Neutrophil (primary cell): ENCODE measurements around the gene CSTPP1.

Experiments
- H3K27ac ChIP-seq: fragments of 200-600 bp; sonication (generic); 2 replicates; pipeline ENCODE4 v1.5.1; 2016; ENCODE audit warnings: mild to moderate bottlenecking, moderate library complexity
- H3K27me3 ChIP-seq: fragments of 200-600 bp; sonication (generic); 2 replicates; pipeline ENCODE4 v1.6.0; 2016; ENCODE audit warnings: mild to moderate bottlenecking
- H3K36me3 ChIP-seq: fragments of 200-600 bp; sonication (generic); 2 replicates; pipeline ENCODE4 v1.5.1; 2017
- H3K4me1 ChIP-seq, 2 experiments: fragments of 200-600 bp in 1 of 2; sonication (generic) in 1 of 2; 1 replicate in 1 of 2; 2 replicates in 1 of 2; pipeline versions ENCODE4 v1.5.1 to v1.6.1; 2013 to 2016; ENCODE audit warnings: low read depth in 1 of 2, low read length in 1 of 2, mild to moderate bottlenecking in 1 of 2, moderate library complexity in 1 of 2; ENCODE audit not compliant: control insufficient read depth in 1 of 2, insufficient read depth in 1 of 2
- H3K4me3 ChIP-seq, 2 experiments: fragments of 200-600 bp in 1 of 2; sonication (generic) in 1 of 2; 1 replicate in 1 of 2; 2 replicates in 1 of 2; pipeline ENCODE4 v1.5.1; 2013 to 2016; ENCODE audit warnings: low read depth in 1 of 2, low read length in 1 of 2, mild to moderate bottlenecking in 1 of 2, moderate library complexity in 1 of 2
- H3K9me3 ChIP-seq: fragments of 200-600 bp; sonication (generic); 2 replicates; pipeline ENCODE4 v1.5.1; 2016
- CTCF ChIP-seq: fragments of 200-600 bp; sonication (generic); IDR thresholded peaks from 2 replicates; pipeline ENCODE4 v1.5.1; 2016; ENCODE audit warnings: antibody characterized with exemption

The CSTPP1 gene

DNA sequence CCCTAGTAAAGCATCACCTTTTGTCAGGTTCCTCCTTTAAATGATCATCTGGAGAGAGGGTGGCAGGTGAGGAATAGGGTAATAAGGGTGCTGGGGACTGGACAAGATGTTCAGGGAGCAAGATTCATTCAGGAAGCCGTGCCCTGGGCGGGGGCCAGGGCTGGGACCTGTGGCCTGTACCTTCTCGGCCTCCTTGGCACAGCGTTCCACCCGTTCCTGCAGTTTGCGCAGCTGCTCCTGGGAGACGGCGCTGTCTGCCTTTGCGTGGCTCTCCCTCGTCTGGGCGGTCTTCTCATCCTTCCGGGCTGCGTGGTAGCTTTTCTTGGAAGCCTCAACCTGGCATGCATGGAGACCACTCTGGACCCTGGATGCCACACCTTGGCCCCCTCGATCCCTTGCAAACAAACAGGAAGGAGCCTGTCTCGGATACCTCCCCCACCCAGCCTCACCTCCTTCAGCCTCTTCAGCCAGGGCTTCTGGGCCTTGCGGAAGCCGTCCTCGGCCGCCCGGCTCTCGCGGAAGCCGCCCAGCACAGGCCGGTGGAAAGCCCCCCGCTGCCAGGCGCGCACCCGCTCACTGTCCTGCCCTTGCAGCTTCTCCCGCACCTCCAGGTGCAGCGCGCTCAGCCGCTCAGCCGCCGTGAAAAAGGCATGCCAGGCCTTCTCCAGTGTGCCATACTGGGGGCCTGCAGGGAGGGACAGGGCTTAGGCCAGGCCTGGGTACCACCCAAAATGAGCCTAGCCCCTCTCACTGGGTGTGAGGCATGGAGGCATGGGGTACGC, 243.6 kb downstream of the CSTPP1 start:
- peaks cover 21 to 23% of the 10 kb centered on the region in 2 experiments for H3K4me1 ChIP-seq
- H3K9me3 ChIP-seq: no peaks in the 10 kb centered on the region
- no peak for TF ChIP-seq CTCF
- no peak overlapping the region for H3K27ac ChIP-seq
- H3K27me3 ChIP-seq: peaks cover 24% of the 10 kb centered on the region
- H3K4me3 ChIP-seq: no peak overlapping the region
- peaks cover 3% of the 10 kb centered on the region for H3K36me3 ChIP-seq

- peaks cover 35% of the 10 kb centered on the region for H3K27me3 ChIP-seq
- H3K36me3 ChIP-seq: no peaks in the 10 kb centered on the region
- H3K9me3 ChIP-seq: no peaks in the 10 kb centered on the region
- peaks cover 19 to 21% of the 10 kb centered on the region in 2 experiments for H3K4me1 ChIP-seq
- no peak for TF ChIP-seq CTCF
- H3K27ac ChIP-seq: no peak overlapping the region
- no peak overlapping the region for H3K4me3 ChIP-seq
Measured at GRCh38 chr11:47181271-47181670, 244.7 kb downstream of the CSTPP1 start.

DNA sequence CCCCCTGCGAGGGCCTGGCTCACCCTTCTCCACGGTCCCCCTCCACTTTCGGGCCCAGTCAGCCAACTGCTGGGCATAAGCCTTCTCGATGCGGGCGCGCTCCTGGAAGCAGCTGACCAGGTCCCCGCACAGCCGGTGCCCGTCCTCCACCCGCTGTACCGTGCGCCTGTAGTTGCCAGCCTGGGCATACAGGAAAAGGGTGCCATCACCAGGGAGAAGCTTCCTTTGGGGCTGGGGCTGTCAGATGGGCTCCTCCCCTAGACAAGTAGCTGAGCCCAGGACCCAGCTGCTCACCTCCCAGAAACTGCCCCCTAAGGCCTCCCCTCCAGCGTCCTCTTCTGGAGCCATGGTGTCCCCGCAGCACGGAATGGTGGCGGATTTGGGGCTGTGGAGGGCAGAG, 245.8 kb downstream of the CSTPP1 start:
- Histone ChIP-seq H3K27me3 (peaks cover 46% of the 10 kb centered on the region), H3K4me1 (peaks cover 26 to 28% of the 10 kb centered on the region in 2 experiments), H3K36me3 (no peaks in the 10 kb centered on the region), H3K9me3 (no peaks in the 10 kb centered on the region), H3K27ac (no peak overlapping the region), H3K4me3 (no peak overlapping the region)
- TF ChIP-seq CTCF: no peak

DNA sequence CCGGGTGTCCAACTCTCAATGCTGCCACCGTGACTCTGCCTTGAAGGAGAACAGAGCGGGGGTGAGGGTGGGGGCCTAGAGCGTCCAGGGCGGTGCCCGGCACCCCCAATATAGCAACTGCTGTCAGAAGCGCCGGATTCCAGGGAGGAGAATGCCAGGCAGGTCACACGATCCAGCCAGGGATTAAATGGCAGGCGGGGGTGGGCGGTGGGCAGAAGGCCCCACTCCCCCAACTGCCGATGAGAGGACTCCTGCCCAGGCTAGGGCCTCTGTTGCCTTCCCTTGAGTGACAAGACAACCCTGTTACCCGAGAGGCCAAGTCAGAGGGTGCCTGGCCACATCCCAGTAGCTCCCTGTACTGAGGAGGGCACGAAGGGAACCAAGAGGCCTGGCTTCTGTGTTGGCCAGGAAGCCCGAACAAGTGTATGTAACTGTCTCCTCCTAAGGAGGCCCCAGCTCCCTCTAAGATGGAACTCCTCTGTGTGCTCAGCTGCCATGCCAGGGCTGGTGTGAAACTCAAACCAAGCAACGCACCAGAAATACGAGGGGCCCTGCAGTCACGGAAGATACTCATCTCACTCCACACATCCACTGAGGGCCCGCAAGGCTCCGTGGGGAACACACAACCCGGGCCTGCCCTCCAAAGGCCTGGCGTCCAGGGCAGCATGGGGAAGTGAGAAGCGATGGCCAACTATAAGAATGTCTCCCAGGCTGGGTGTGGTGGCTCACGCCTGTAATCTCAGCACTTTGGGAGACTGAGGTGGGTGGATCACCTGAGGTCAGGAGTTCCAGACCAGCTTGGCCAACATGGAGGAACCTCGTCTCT, 246.7 kb downstream of the CSTPP1 start:
- H3K9me3 ChIP-seq: no peaks in the 10 kb centered on the region
- H3K36me3 ChIP-seq: no peaks in the 10 kb centered on the region
- peaks cover 55% of the 10 kb centered on the region for H3K27me3 ChIP-seq
- H3K4me1 ChIP-seq: peaks cover 18 to 20% of the 10 kb centered on the region in 2 experiments
- no peak overlapping the region for H3K4me3 ChIP-seq
- TF ChIP-seq CTCF: no peak
- H3K27ac ChIP-seq: no peak overlapping the region

DNA sequence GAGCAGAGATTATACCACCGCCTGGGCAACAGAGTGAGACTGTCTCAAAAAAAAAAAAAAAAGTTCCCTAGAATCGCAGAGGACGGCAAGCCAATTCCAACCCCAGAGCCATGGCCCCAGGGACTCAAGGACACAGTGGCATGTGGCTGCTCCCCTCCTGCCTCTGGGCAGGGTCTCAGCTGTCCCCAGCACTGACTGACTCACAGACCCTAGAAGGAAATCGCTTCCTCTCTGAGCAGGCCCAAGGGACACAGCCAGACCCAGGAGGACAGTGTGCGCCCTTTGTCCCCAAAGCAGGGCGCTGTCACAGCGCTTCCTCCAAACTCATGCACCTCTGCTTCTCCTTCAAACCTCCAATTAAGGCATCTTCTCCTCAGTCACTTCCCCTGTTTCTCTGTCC, 247.4 kb downstream of the CSTPP1 start:
- Histone ChIP-seq H3K4me3 (no peak overlapping the region), H3K27me3 (peaks cover 62% of the 10 kb centered on the region), H3K27ac (no peak overlapping the region), H3K9me3 (no peaks in the 10 kb centered on the region), H3K36me3 (no peaks in the 10 kb centered on the region), H3K4me1 (peaks cover 18 to 20% of the 10 kb centered on the region in 2 experiments)
- TF ChIP-seq CTCF: no peak
